Left kidney (tissue), 2 donors: Measurements from ENCODE around the gene FGFR4. TPM values are rescaled to one million over a fixed set of nuclear protein-coding genes. Genes with fewer than 3 reads are reported as not detected.

ENCODE experiments used
- DNase-seq: peaks from one replicate; pipeline ENCODE4 v3.0.0-alpha.2; 2013
- polyA plus RNA-seq: library from polyadenylated mRNA; unstranded; fragments of 120-200 nt; gene quantifications from one replicate; pipeline ENCODE4 v1.2.1, GENCODE V29; 2013; ENCODE audit not compliant: insufficient read length

Gene FGFR4
- polyA plus RNA-seq, 1 donor, result 66.8 TPM

DNA sequence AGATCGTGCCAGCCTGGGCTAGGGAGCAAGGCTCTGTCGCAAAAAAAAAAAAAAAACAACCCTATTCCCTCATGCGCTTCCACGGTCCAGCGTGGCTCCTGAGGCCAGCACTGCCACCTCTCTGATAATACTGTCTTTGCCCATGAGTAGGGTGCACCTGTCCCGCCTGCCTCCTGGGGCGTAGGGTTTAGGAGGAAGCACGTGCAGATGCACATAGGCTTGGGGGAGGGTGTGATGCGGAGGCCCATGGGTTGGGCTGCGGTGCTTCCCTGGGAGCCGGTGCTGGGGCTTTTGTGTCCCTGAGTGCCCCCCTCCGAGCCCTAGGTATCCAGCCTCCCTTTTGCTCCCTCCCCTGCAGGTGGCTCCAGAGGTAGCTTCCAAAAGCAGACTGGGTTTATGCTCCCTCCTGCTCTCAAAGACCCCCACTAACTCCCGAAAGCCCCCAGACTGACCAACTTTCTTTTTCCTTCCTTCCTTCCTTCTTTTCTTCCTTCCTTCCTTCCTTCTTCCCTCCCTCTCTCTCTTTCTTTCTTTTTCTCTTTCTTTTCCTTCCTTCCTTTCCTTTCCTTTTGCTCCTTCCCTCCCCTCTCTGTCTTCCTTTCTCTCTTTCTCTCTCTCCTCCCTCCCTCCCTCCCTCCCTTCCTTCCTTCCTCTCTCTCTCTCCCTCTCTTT, 12.8 kb downstream of the FGFR4 start:
- DNase-seq, result no peak

DNA sequence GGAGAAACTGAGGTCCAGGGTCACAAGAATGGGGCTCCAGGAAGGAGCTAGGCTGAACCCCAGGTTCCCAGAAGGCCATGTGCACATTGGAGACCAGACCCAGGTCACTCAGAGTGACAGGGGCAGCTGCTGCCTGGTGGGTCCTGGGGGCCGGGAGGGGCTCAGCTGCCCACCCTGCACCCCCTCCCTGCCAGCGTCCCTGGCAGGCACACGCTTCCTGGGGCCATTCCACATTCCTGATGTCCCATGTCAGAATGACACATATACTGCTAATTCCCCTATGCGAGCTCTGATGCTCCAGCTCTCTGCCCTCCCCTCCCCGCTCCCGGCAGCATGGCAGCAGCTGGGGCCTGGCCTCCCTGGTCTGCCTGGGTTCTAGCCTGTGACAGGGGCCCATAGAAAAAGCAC, 14.0 kb downstream of the FGFR4 start:
- DNase-seq, result no peak

DNA sequence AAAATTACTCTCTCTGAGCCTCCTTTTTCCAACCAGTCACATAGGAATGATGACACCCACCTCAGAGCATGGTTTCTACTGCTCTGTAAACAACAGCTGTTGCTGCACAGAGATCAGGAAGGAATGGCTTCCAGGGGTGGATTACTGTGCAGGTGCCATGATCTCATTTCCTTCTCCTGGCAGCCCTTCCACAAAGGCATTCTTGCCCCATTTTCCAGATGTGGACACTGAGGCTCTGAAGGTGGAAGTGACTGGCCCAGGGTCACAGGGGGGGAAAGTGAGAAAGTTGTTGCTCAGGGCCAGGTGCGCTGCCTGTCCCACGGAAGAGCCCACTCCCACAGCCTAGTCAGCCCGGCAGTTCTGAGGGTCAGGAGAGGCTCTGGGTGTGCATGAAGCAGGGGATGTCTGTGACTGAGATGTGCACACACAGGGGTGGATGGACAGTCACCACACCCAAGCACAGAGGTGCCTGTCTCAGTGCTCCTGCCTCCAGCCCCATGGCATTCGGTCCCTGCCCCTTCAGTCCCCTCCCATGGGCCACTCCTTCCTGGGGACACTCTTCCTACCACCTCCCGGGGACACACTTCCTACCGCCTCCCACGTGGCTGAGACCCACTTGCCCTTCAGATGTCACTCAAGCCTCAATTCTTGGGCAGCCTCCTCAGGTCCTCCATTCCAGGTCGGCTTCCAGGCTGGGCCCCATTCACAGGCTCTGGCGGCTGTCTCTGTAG, 17.0 kb downstream of the FGFR4 start:
- DNase-seq, result no peak

- DNase-seq, result no peak
Measured at GRCh38 chr5:177105691-177106476, 19.2 kb downstream of the FGFR4 start.

DNA sequence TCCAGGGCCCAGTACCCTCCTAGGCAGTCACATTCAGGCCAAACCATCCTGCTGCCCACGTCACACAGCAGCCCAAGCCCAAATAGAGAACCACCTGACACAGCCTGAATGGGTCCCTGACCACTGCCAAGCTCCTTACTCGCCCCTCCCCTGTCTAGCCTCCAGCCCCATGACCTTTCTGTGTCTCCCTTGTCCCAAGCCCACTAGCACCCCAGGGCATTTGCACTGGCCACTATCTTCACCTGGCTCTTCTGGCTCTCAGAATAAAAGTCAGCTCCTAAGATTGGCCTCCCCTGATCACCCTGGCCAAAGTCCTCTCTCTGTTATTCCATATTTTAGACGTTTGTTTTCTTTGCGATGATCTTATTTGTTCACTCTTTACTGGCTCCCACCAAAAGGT, 20.4 kb downstream of the FGFR4 start:
- no peak for DNase-seq

DNA sequence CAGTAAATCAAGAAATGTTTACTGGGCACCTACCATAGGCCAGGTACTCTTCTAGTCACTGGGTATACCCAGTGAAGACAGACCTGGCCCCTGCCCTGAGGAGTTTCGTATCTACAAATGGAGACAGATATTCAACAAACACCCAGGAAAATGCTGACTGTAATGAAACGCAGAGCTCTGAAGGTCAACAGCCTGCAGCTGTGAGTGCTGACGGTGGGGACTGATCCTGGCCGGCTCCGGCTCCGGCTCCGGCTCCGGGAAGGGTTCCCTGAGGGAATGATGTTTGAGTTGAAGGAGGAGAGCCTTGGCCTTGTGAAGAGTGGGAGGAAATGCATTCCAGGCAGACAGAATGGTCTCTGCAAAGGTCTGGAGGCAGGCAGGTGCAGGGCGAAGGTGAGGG, 23.1 kb downstream of the FGFR4 start:
- no peak for DNase-seq

DNA sequence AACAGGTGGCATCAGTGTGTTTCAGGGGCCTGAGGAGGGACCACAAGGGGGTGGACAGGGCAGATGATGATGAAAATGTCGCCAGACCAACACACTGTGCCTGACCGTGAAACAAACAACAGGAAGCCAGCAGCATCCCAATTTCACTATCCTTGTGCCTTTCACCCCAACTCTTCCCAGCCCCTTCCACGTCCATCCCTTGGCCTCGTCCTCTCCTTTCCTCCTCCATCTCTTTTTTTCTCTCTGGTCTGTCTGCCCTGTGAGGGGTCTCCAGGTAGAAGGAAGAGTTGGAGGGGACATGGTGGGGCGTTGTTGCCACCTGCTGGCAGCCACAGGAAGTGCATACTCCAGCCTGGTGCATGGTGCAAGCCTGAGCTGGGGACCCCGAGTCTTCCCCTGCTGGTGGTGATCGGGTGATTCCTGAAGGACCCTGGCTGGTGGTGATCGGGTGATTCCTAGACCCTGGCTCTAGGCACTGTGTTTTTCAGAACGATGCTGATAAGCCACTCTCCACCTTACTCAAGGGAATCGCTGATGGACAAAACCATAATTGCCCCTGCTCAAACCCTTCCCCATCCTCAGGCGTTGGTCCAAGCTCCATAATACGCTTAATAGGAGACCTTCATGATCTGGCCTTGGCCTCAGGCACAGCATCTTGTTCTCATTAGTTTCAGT, 25.1 kb downstream of the FGFR4 start:
- peak; percentile 46 for DNase-seq

- no peak for DNase-seq
Measured at GRCh38 chr5:177112589-177113220, 26.0 kb downstream of the FGFR4 start.

GRCh38 chr5:177113566-177114424, 27.1 kb downstream of the FGFR4 start:
- peak; percentile 69 for DNase-seq

- DNase-seq, result peak; percentile 86
Measured at GRCh38 chr5:177116631-177117373, 30.1 kb downstream of the FGFR4 start.

GRCh38 chr5:177117441-177118045, 30.8 kb downstream of the FGFR4 start:
- no peak for DNase-seq

DNA sequence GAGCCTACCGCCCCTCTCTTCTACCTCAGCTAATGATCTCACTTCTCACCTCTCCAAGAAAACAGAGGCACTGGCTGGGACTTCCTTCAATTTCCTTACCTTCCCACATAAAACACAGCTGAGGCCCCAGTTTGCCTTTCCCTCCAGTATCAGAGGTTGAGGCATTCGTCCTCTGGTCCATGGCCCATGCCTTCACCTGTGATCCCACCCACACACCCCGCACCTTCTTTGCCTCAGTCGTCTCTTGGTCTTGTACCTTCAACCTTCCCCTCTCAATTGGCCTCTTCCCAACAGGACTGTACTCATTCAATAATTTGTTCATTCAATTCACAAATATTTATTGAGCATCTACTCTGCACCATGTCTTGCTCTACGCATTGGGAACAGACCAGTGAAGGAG, 35.9 kb downstream of the FGFR4 start:
- DNase-seq, result no peak

DNA sequence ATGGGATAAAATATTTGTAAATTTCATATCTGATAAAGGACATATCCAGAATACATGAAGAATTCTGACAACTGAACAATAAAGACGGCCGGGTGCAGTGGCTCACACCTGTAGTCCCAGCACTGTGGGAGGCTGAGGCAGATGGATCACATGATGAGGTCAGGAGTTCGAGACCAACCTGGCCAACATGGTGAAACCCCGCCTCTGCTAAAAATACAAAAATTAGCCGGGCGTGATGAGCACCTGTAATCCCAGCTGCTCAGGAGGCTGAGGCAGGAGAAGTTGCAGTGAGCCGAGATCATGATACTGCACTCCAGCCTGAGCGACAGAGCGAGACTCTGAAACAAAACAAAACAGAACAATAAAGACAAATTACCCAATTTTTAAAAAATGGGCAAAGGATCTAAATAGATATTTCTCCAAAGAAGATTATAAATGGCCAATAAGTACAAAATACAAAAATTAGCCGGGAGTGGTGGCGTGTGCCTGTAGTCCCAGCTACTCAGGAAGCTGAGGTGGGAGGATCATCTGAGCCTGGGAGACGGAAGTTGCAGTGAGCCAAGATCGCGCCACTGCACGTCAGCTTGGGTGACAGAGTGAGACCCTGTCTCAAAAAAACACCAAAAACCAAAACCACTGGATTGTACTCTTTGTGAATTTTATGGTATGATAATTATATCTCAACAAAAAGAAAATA, 37.2 kb downstream of the FGFR4 start:
- no peak for DNase-seq

- DNase-seq, result no peak
Measured at GRCh38 chr5:177124486-177124991, 37.8 kb downstream of the FGFR4 start.

GRCh38 chr5:177126771-177127170, 40.1 kb downstream of the FGFR4 start:
- no peak for DNase-seq

DNA sequence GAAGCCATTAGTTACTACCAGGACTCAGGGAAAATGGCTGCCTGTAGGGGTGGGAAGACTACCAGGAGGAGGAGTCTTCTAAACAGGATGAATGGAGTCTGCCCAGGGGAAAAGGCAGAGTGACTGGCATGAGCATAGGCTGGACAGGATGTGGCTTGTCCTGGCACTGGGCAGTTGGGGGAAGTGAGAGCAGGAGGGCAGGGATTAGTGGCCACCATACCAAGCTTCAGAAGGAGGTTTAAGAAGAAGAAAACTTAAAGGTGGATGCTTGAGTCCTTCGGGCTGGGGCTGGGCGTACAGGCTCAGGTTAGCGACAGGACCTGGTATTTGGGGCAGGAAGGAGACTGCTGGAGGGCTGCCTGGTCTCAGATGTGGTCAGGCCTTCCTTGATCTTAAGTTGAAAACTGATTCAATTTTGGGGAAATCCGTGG, 41.9 kb downstream of the FGFR4 start:
- DNase-seq, result no peak

GRCh38 chr5:177130211-177131018, 43.7 kb downstream of the FGFR4 start:
- no peak for DNase-seq

- no peak for DNase-seq
Measured at GRCh38 chr5:177131019-177131320, 44.3 kb downstream of the FGFR4 start.
